OCI-LY7 (cell line): ENCODE results near the gene MEAK7. TPM values are rescaled to one million over a fixed set of nuclear protein-coding genes. Genes with fewer than 3 reads are reported as not detected.

ENCODE experiments used
- BruUV-seq: library from RNA; stranded (reverse); fragments of 400-500 nt; replicated peaks from 2 replicates; lab custom pipeline; 2021; lab: Mats Ljungman, UMichigan
- CTCF ChIA-PET: fragments of 300-600 bp; sonication (Branson Sonifier 250); formaldehyde crosslinking; loops from one replicate; lab custom pipeline; 2022; ENCODE audit warnings: antibody characterized with exemption; ENCODE audit not compliant: unreplicated experiment; lab: Charles Lee
- POLR2A ChIA-PET: fragments of 300-600 bp; sonication (Branson Sonifier 250); formaldehyde crosslinking; loops from one replicate; lab custom pipeline; 2022; ENCODE audit warnings: antibody characterized with exemption; lab: Charles Lee
- DNase-seq: peaks from one replicate; pipeline ENCODE4 v3.0.0-alpha.2; 2015; ENCODE audit warnings: low spot score
- H2AFZ ChIP-seq: fragments of 200-600 bp; sonication (generic), shearing (Covaris generic); 2 replicates; pipeline ENCODE4 v1.6.1; 2014; ENCODE audit warnings: mild to moderate bottlenecking, antibody characterized with exemption, low read length, moderate library complexity
- H3K27ac ChIP-seq: fragments of 200-600 bp; sonication (generic); 2 replicates; pipeline ENCODE4 v1.5.1; 2014; ENCODE audit warnings: mixed run types, low read depth, mild to moderate bottlenecking, moderate library complexity, low read length, inconsistent platforms; ENCODE audit not compliant: poor library complexity, severe bottlenecking
- H3K36me3 ChIP-seq: fragments of 200-600 bp; sonication (generic); 2 replicates; pipeline ENCODE4 v1.6.1; 2014; ENCODE audit warnings: mild to moderate bottlenecking, antibody characterized with exemption, low read length, moderate library complexity, mixed read lengths; ENCODE audit not compliant: insufficient read depth
- H3K4me1 ChIP-seq: fragments of 200-600 bp; sonication (generic); 2 replicates; pipeline ENCODE4 v1.5.1; 2014; ENCODE audit warnings: mild to moderate bottlenecking, low read length; ENCODE audit not compliant: insufficient read depth, poor library complexity, severe bottlenecking
- H3K4me2 ChIP-seq: fragments of 200-600 bp; sonication (generic); 2 replicates; pipeline ENCODE4 v1.6.1; 2014; ENCODE audit warnings: mild to moderate bottlenecking, low read length
- H3K4me3 ChIP-seq: fragments of 200-600 bp; sonication (generic); 2 replicates; pipeline ENCODE4 v1.5.1; 2014; ENCODE audit warnings: mild to moderate bottlenecking, low read depth, low read length; ENCODE audit not compliant: poor library complexity, severe bottlenecking
- H3K79me2 ChIP-seq: fragments of 200-600 bp; sonication (generic); 2 replicates; pipeline ENCODE4 v1.6.1; 2016; ENCODE audit warnings: low read depth, mild to moderate bottlenecking, low read length, moderate library complexity, mixed read lengths; ENCODE audit not compliant: insufficient read depth
- H3K9me2 ChIP-seq: fragments of 200-600 bp; sonication (generic); 2 replicates; pipeline ENCODE4 v1.6.1; 2016; ENCODE audit warnings: mild to moderate bottlenecking, low read length, mixed read lengths; ENCODE audit not compliant: insufficient read depth
- H3K9me3 ChIP-seq: fragments of 200-600 bp; sonication (generic); 2 replicates; pipeline ENCODE4 v1.6.1; 2014; ENCODE audit warnings: mild to moderate bottlenecking, mixed run types, low read length, mixed read lengths
- H4K20me1 ChIP-seq: fragments of 200-600 bp; sonication (generic); 2 replicates; pipeline ENCODE4 v1.6.1; 2014; ENCODE audit warnings: mild to moderate bottlenecking, antibody characterized with exemption, low read length, moderate library complexity, mixed read lengths; ENCODE audit not compliant: insufficient read depth
- CTCF ChIP-seq: fragments of 200-600 bp; sonication (generic); conservative IDR thresholded peaks from 2 replicates; pipeline ENCODE4 v1.5.1; 2014; ENCODE audit warnings: mild to moderate bottlenecking, antibody characterized with exemption, low read length, moderate library complexity, mixed read lengths
- EZH2phosphoT487 ChIP-seq: fragments of 200-600 bp; sonication (generic); IDR thresholded peaks from 2 replicates; pipeline ENCODE4 v1.6.1; 2018; ENCODE audit warnings: low read depth, borderline replicate concordance, mild to moderate bottlenecking, mixed run types, antibody characterized with exemption, low read length, moderate library complexity, mixed read lengths
- intact Hi-C: fragments of 100-400 bp; cut with micrococcal nuclease; formaldehyde crosslinking; loops from one replicate; pipeline ENCODE4 v1.10.0; 2022; ENCODE audit not compliant: unreplicated experiment
- total RNA-seq, 2 experiments: library from RNA; depleted of rRNA in 1 of 2; stranded (reverse); fragments of >200 nt in 1 of 2; shearing (Covaris generic) in 1 of 2; gene quantifications; 2 replicates each; pipeline ENCODE4 v1.2.3, GENCODE V29; 2014 to 2022

Gene MEAK7
- total RNA-seq, 2 experiments from 2014 or later = 12.0 to 20.5 TPM

- TF ChIP-seq EZH2phosphoT487 (no peak), CTCF (no peak)
- DNase-seq = no peak
- no TSS peak for BruUV-seq
- intact Hi-C loops = no loop called here
- no peak overlapping the region for H2AFZ ChIP-seq
- CTCF ChIA-PET = no interaction called here
- no peaks in the 10 kb centered on the region for H3K9me3 ChIP-seq
- POLR2A ChIA-PET = no interaction called here
- no peaks in the 10 kb centered on the region for H3K79me2 ChIP-seq
- H4K20me1 ChIP-seq = no peaks in the 10 kb centered on the region
- H3K4me2 ChIP-seq = no peak overlapping the region
- no peak overlapping the region for H3K4me3 ChIP-seq
- H3K9me2 ChIP-seq = no peaks in the 10 kb centered on the region
- H3K36me3 ChIP-seq = no peaks in the 10 kb centered on the region
- H3K27ac ChIP-seq = no peak overlapping the region
- H3K4me1 ChIP-seq = no peaks in the 10 kb centered on the region
These were observed 22.2 kb downstream of the MEAK7 start for GRCh38 chr16:84482001-84482891.

GRCh38 chr16:84481051-84481735 lies 23.3 kb downstream of the MEAK7 start:
- ChIA-PET POLR2A (interaction anchor here (0.6 kb wide), 1 partner anchor 123 kb away, joined by 8 read pairs; no protein-coding TSS in a partner anchor), CTCF (no interaction called here)
- BruUV-seq = no TSS peak

More at GRCh38 chr16:84481051-84481735, 23.3 kb downstream of the MEAK7 start:
- Histone ChIP-seq H3K36me3 (no peaks in the 10 kb centered on the region), H3K9me3 (no peaks in the 10 kb centered on the region), H3K9me2 (no peaks in the 10 kb centered on the region), H3K4me1 (no peaks in the 10 kb centered on the region), H3K4me2 (no peak overlapping the region), H3K79me2 (no peaks in the 10 kb centered on the region), H2AFZ (no peak overlapping the region), H4K20me1 (no peaks in the 10 kb centered on the region), H3K27ac (no peak overlapping the region), H3K4me3 (no peak overlapping the region)
- no peak for TF ChIP-seq CTCF
- no peak for TF ChIP-seq EZH2phosphoT487
- no peak for DNase-seq
- intact Hi-C loops = no loop called here
